ENCODE measurements around the gene BHLHE40.

The BHLHE40 gene

GRCh38 chr3:4979428-4980228 lies at the start of gene BHLHE40:
Gene BHLHE40, plus strand, starts transcription at chr3:4979437. Its CDS starts 282 bp downstream, at chr3:4979719.
- no peak for DNase-seq (ENCODE audit: low spot score)

- no peak for DNase-seq (ENCODE audit: low spot score)
Observed at GRCh38 chr3:4930501-4930900, 48.7 kb upstream of the BHLHE40 start.

GRCh38 chr3:4934050-4934449 lies 45.2 kb upstream of the BHLHE40 start:
- DNase-seq (ENCODE audit: low spot score), result no peak

- no peak for DNase-seq (ENCODE audit: low spot score)
Observed at GRCh38 chr3:4935347-4935746, 43.9 kb upstream of the BHLHE40 start.

- no peak for DNase-seq (ENCODE audit: low spot score)
Observed at GRCh38 chr3:4936982-4937614, 42.1 kb upstream of the BHLHE40 start.

GRCh38 chr3:4938281-4938982 lies 40.8 kb upstream of the BHLHE40 start:
- DNase-seq (ENCODE audit: low spot score), result no peak

- no peak for DNase-seq (ENCODE audit: low spot score)
Observed at GRCh38 chr3:4939276-4939675, 40.0 kb upstream of the BHLHE40 start.

- DNase-seq (ENCODE audit: low spot score), result no peak
Observed at GRCh38 chr3:4940985-4941384, 38.3 kb upstream of the BHLHE40 start.

- DNase-seq (ENCODE audit: low spot score), result no peak
Observed at GRCh38 chr3:4943549-4943948, 35.7 kb upstream of the BHLHE40 start.

GRCh38 chr3:4945324-4945723 lies 33.9 kb upstream of the BHLHE40 start:
- DNase-seq (ENCODE audit: low spot score), result no peak

- no peak for DNase-seq (ENCODE audit: low spot score)
Observed at GRCh38 chr3:4947028-4947427, 32.2 kb upstream of the BHLHE40 start.

GRCh38 chr3:4948395-4948794 lies 30.8 kb upstream of the BHLHE40 start:
- DNase-seq (ENCODE audit: low spot score), result no peak

- no peak for DNase-seq (ENCODE audit: low spot score)
Observed at GRCh38 chr3:4949004-4949403, 30.2 kb upstream of the BHLHE40 start.

GRCh38 chr3:4949659-4950058 lies 29.6 kb upstream of the BHLHE40 start:
- DNase-seq (ENCODE audit: low spot score), result no peak

- no peak for DNase-seq (ENCODE audit: low spot score)
Observed at GRCh38 chr3:4950351-4950784, 28.9 kb upstream of the BHLHE40 start.

- no peak for DNase-seq (ENCODE audit: low spot score)
Observed at GRCh38 chr3:4950948-4951347, 28.3 kb upstream of the BHLHE40 start.

GRCh38 chr3:4953119-4953518 lies 26.1 kb upstream of the BHLHE40 start:
- DNase-seq (ENCODE audit: low spot score), result no peak

- no peak for DNase-seq (ENCODE audit: low spot score)
Observed at GRCh38 chr3:4954256-4955000, 24.8 kb upstream of the BHLHE40 start.

- DNase-seq (ENCODE audit: low spot score), result no peak
Observed at GRCh38 chr3:4956099-4956498, 23.1 kb upstream of the BHLHE40 start.

- DNase-seq (ENCODE audit: low spot score), result peak; percentile 21
Observed at GRCh38 chr3:4956738-4957137, 22.5 kb upstream of the BHLHE40 start.

- no peak for DNase-seq (ENCODE audit: low spot score)
Observed at GRCh38 chr3:4957978-4958377, 21.3 kb upstream of the BHLHE40 start.

GRCh38 chr3:4959180-4959579 lies 20.1 kb upstream of the BHLHE40 start:
- no peak for DNase-seq (ENCODE audit: low spot score)
